Activated T-cell treated with anti-CD3 and anti-CD28 coated beads, Interleukin-2, amount 50 U/mL, for 48 hours (primary cell): ENCODE data around the gene UTP4.
"Not testable (repeated sequence)": the region's sequence is repeated elsewhere in the genome, so short reads cannot be mapped to it uniquely, and the experiment has no call there.

Experiments used
- DNase-seq, 2 experiments: peaks; one replicate each; pipeline ENCODE4 v3.0.0-alpha.2; 2020

Gene UTP4

GRCh38 chr16:69131839-69132423 lies 518 bp upstream of the UTP4 start:
- peak; percentile 79 to 85 for DNase-seq

DNA sequence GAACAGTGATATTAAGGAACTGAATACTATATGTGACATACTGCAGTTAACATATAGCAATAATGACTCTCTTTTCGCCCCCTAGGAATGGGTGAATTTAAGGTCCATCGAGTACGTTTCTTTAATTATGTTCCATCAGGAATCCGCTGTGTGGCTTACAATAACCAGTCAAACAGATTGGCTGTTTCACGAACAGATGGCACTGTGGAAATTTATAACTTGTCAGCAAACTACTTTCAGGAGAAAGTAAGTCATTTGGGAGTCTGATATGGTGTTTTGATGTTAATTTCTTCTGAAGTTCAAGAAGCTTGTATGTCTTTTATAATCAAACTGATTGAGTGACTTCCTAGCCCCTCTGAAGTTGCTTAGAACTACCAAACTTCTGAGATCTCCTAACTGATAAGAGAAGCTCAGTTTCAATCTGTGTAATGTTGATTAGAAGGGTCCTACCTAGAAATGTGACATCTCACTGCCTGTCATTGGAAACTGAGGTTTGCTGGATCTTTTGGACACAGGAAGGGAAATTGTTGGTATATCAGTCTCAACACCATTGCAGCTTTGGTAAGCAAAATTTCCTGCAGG lies 1.0 kb downstream of the UTP4 start:
- no peak for DNase-seq

- DNase-seq = no peak
Observed at GRCh38 chr16:69138608-69139007, 6.2 kb downstream of the UTP4 start.

DNA sequence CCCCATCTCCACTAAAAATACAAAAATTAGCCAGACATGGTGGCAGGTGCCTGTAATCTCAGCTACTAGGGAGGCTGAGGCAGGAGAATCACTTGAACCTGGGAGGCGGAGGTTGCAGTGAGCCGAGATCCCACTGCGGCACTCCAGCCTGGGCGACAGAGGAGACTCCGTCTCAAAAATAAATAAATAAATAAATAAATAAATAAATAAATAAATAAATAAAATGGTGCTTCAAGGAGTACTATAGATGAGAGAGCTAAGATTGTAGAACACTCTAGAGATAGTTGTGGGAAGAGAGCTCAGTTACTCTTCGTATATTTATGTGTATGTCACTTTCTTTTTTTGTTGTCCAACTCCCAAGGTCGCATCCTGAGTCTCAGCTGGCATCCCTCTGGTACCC lies 7.0 kb downstream of the UTP4 start:
- not testable (repeated sequence) for DNase-seq

GRCh38 chr16:69141014-69141413 lies 8.6 kb downstream of the UTP4 start:
- no peak for DNase-seq

DNA sequence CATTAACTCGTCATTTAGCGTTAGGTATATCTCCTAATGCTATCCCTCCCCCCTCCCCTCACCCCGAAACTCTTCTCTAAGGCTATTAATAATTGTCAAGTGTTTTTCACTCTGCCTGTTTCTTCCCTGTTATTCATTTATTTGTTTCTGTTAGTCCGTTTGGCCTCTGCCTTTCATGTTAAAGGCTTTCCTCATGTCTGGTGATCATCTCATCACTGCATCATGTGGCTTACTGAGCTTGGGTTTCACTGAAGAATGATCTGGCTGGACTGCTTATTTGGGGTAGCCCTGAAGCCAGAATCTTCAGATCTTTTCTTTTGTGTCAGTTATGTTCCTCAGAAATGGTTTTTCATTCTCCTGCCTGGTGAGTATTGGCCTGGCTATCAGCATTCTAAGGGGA lies 9.5 kb downstream of the UTP4 start:
- no peak for DNase-seq

DNA sequence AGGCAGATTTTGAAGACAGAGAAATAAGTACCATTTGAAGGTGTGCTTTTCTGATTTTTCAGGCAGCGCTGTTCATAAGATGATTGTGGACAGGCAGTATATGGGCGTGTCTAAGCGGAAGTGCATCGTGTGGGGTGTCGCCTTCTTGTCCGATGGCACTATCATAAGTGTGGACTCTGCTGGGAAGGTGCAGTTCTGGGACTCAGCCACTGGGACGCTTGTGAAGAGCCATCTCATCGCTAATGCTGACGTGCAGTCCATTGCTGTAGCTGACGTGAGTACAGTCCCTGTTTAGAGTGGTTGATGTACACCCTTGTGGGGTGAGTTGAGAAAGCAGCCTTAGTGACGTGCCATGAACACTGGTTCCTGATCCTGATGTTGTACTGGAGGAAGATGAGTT lies 10.7 kb downstream of the UTP4 start:
- DNase-seq = no peak

DNA sequence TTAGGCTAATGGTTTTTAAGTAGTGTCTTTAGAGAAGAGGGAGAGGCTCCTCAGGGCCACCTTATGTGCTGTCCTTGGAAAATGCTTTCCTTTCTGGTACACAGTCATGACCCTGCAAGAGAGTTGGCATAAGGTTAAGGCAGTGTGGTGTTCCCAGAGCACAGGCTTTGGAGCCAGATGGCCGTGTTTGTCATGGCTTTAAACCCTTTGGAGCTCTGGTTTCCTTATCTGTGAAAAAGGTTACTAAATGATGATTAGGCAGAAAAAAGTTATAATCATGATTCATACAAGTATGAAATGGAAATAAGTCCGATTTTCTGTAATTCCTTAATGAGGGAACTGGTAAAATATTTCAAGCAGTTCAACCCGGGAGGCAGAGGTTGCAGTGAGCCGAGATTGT lies 13.2 kb downstream of the UTP4 start:
- no peak for DNase-seq

DNA sequence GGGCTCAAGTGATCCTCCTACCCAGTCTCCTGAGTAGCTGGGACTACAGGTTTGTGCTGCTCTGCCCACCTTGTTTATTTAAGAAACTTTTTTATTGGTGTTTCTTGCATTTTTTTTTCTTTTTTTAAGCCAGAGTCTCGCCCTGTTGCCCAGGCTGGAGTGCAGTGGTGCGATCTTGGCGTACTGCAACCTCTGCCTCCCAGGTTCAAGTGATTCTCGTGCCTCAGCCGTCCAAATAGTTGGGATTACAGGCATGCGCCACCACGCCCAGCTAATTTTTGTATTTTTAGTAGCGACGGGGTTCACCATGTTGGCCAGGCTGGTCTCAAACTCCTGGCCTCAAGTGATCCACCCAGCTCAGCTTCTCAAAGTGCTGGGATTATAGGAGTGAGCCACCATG lies 17.2 kb downstream of the UTP4 start:
- DNase-seq = not testable (repeated sequence)

DNA sequence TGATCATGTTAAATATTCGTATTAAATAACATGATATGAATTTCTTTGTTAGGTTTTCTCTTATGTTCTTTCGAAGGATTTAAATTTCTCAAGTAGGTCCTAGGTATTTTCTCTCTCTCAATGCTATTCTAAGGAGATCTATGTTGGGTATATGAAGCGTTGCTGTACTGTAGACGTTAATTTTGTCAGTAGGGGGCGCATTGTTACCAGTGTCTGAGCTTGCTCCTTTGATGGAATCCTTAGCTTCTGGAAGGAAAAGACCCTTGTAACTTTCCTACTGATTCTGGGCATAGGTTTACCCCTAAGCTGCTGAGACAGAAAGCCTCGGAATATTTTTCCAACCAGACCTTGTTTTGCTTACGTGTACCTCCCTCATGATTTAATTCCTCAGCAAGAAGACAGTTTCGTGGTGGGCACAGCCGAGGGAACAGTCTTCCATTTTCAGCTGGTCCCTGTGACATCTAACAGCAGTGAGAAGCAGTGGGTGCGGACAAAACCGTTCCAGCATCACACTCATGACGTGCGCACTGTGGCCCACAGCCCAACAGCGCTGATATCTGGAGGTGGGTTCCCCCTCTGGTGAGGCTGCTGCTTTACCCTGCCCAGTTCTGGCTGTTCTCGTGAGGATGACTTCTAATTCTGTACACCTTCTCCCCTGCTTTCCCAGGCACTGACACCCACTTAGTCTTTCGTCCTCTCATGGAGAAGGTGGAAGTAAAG lies 17.9 kb downstream of the UTP4 start:
- no peak for DNase-seq

DNA sequence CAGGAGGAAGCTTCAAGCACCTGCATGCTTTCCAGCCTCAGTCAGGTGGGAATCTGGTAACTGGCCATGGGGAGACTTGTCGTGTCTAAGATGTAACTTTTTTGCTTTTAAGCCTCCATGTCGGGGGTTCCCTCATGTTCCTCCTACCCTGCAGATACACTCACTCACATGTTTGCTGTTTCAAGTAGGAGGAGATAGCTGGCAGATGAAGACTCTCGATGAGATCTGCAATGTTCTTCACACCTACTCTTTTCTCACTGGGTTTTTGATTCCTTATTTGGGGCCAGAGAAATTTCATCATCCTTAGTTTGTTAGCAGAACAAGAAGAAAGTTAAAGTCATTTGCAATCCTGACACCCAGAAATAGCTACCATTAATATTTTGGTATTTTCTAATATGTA lies 24.7 kb downstream of the UTP4 start:
- no peak for DNase-seq

GRCh38 chr16:69160192-69160591 lies 27.7 kb downstream of the UTP4 start:
- DNase-seq = no peak

GRCh38 chr16:69165584-69165983 lies 33.1 kb downstream of the UTP4 start:
- no peak for DNase-seq

DNA sequence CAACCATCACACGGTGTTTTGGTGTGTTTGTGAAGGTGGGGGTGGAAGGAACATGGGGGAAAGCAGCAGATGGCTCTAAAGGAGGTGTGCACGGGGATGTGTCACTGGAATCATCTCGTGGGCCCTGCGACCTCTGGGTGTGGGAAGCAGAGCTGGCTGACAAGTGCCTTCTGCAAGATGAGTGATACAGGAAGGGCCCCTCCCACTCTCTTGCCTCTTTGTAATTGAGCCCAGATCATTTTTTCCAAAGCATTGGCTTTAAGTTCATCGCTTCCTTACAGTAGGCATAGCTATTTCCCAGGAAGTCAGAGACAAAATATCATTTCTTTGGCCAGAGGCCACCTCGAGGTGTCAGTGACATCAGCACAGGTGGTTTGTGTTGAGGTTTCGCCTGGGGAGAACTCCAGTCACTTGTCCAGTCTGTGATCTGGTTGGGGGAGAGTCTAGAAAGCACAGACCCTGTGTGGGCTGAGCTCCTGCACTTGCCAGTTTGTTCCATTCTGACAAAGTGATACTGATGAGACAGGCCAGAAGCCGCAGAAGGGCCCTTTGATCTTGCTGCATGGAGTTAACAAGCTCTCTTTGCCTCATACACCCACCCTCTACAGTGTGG lies 33.9 kb downstream of the UTP4 start:
- peak; percentile 84 to 86 for DNase-seq

DNA sequence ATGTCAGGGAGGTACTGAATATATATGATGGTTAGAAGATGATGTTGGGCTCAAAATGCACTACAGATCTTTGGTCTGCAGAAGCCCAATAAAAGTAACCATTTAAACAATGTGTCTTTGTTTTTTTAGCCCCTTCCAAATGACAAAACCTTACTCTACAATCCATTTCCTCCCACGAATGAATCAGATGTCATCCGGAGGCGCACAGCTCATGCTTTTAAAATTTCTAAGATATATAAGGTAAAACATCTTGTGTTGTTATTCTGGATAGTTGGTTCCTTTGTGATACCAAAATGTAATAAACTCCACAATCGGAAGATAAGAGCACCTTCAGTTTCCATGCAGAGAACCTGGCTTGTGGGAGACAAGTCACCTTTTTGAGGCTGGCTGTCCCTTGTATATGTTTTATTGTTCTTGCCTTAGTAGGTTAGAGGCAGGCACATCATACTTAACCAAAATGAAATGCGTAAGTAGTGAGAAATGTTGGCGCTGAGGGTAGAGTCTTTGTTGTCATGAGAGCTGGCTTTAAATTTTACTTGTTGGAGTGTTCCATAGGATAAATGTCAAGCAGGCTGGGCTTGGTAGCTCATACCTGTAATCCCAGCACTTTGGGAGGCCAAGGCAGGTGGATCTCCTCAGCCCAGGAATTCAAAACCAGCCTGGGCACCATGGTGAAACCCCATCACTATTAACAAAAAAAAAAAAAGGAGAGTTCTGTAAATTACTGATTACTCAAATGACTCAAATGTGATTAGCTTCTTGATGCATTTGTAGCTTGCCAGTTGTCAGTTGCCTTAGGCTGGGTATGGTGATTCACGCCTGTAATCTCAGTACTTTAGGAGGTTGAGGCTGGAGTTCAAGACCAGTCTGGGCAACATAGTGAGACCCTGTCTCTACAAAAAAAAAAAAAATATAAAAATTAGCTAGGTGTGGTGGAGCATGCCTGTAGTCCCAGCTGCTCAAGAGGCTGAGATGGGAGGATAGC lies 34.8 kb downstream of the UTP4 start:
- DNase-seq = no peak

DNA sequence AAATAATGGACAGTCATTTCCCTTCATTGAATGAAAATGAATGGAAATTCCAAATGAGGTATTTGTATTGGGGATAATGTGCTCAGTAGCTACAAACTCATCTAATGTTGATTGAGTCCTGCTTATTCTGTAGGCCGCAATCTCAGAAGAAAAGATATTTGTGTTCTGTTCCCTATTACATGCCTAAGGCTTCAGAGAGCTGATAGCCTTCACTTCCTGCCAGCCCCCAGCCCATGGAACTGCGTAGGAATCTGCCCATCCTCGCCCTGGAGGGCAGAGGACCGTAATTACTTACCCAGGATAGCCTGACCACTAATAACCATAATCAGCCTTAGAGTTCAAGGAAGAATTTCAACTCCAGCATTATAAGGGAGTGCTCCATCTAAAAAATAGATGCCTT lies 36.6 kb downstream of the UTP4 start:
- no peak for DNase-seq

DNA sequence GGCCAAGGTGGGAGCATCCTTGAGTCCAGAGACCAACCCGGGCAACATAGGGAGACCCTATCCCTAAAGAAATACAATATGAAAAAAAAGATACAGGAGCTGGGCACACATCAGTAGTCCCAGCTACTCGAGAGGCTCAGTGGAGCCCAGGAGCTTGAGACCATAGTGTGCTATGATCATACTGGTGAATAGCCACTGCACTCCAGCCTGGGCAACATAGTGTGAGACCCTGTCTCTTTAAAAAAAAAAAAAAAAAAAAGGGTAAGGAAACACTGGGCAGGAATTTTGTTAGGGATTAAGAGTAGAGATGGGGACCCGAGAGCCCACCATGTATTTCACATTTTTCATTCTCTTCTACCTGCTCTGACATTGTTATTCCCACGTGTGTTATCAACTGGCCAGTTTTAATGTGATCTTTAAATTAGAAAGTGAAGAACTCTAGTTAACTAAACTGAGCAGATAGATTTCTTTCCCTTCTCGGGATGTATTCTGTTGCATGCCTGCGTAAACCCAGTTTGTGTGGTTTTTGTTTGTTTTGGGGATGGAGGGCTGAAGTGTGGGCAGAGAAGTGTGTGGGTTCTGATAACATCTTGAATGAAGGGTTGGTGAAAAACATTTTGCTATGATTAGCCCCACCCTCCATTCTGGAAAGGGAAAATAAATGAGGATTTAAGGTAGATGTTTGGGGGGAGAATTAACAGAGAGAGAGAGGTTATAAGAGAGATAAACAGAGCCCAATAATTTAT lies 37.3 kb downstream of the UTP4 start:
- no peak for DNase-seq

DNA sequence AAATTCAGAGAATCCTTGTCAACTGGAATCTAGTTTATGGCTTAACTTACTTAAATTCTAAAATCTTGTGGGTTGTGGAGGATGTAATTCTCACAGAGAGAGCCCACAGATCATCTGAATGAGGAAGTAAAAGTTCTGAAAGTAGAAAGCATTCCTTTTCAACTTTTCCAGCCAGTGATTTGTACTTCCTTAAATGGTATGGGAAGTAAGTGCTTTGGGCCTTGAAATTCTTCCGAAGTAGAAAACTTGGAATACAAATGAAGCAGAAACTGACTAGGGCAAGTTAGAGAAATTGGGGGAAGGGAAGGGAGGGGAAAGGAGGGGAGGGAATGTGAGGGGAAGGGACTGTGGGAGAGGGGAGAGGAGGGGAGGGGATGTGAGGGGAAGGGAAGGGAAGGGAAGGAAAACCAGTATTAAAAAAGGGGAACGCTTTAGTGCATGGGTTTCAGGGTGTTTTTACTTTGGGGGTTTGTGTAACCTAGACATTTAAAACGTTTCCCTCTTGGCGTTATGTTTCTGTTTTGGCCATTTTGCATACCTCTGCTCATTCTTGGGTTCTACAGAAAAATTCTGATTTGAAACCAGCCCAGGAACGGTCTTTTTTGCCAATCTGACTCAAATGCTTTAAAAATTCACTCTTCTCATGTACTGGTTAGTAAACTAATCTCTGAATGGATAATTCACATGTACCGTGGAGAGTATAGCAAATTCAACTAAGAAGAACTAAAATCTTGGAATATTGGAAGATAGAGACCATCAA lies 39.1 kb downstream of the UTP4 start:
- no peak for DNase-seq

- DNase-seq = no peak
Observed at GRCh38 chr16:69176033-69176800, 43.8 kb downstream of the UTP4 start.

DNA sequence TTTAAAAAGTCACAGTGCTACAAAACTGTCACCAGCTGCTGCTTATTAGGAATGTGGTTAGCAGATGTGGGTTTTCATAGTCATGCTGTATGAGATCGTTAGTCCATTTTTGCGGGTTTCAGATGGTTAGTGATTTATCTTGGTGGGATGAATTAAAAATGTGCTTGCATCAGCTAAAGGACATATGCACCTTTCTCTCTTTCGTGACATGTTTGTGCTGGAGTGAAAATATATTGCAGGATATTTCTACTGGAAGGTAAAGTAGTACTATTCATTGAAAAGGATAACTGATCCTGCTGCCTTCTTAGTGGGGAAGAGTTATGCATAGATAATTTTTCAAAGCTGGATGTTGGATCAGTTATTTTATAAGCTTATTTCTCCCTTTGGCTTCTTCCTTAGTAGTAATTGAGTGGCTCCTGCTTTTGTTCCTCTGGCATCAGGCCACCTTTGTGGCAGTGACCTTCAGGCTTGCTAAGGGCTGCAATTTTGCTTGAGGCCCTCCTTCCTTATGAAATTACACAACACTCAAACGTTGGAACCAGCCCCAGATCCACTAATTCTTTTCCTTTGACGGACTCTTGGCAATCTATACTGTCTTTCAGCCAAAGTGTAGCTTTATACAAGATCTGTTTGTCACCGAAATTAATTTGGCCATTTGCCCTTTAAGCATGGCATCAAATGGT lies 47.0 kb downstream of the UTP4 start:
- no peak for DNase-seq
